Osteoblast (primary cell): ENCODE measurements around the gene CALR3. TPM values are rescaled to one million over a fixed set of nuclear protein-coding genes. Genes with fewer than 3 reads are reported as not detected.
"Not testable (repeated sequence)": the region's sequence is repeated elsewhere in the genome, so short reads cannot be mapped to it uniquely, and the experiment has no call there.

Source experiments
- DNase-seq: peaks from one replicate; pipeline ENCODE4 v3.0.0; 2011; ENCODE audit warnings: low spot score, mixed read lengths; ENCODE audit not compliant: insufficient read length; ENCODE audit errors: missing footprints
- H2AFZ ChIP-seq: 2 replicates; pipeline ENCODE4 v1.6.0; 2011; ENCODE audit warnings: mild to moderate bottlenecking, low read length
- H3K27ac ChIP-seq: 2 replicates; pipeline ENCODE4 v1.5.1; 2011; ENCODE audit warnings: mild to moderate bottlenecking, low read depth, low read length, moderate library complexity
- H3K27me3 ChIP-seq: 2 replicates; pipeline ENCODE4 v1.6.0; 2012; ENCODE audit warnings: mild to moderate bottlenecking, control low read depth, inconsistent platforms, low read length, moderate library complexity; ENCODE audit not compliant: insufficient read depth
- H3K36me3 ChIP-seq: 2 replicates; pipeline ENCODE4 v1.5.1; 2011; ENCODE audit warnings: mild to moderate bottlenecking, low read length, control low read depth, moderate library complexity; ENCODE audit not compliant: insufficient read depth
- H3K4me1 ChIP-seq: 2 replicates; pipeline ENCODE4 v1.5.1; 2011; ENCODE audit warnings: mild to moderate bottlenecking, low read length, control low read depth, moderate library complexity; ENCODE audit not compliant: insufficient read depth
- H3K4me2 ChIP-seq: 2 replicates; pipeline ENCODE4 v1.6.0; 2011; ENCODE audit warnings: mild to moderate bottlenecking, low read length; ENCODE audit not compliant: insufficient read depth
- H3K4me3 ChIP-seq: fragments of 200-600 bp; sonication (generic); 3 replicates; pipeline ENCODE4 v1.5.1; 2012; ENCODE audit warnings: mild to moderate bottlenecking, low read length, inconsistent platforms; ENCODE audit not compliant: insufficient read depth
- H3K79me2 ChIP-seq: 2 replicates; pipeline ENCODE4 v1.6.0; 2012; ENCODE audit warnings: mild to moderate bottlenecking, low read length, control low read depth, inconsistent platforms; ENCODE audit not compliant: insufficient read depth
- H3K9me3 ChIP-seq: 2 replicates; pipeline ENCODE4 v1.5.1; 2011; ENCODE audit warnings: low read depth, low read length, control low read depth
- H4K20me1 ChIP-seq: 2 replicates; pipeline ENCODE4 v1.6.0; 2012; ENCODE audit warnings: mild to moderate bottlenecking, low read length, control low read depth; ENCODE audit not compliant: insufficient read depth
- total RNA-seq: library from RNA; depleted of rRNA; stranded (reverse); fragments of >200 nt; gene quantifications from 2 replicates; pipeline ENCODE4 v1.2.3, GENCODE V29; 2012
- TF ChIP-seq, protein P1 (sequence below): IDR thresholded peaks from 2 replicates; pipeline ENCODE4 v1.5.1; 2011; ENCODE audit warnings: mild to moderate bottlenecking, low read depth, low read length, moderate library complexity; ENCODE audit errors: extremely low read depth

The CALR3 gene
- total RNA-seq, 1 donor = not detected

DNA sequence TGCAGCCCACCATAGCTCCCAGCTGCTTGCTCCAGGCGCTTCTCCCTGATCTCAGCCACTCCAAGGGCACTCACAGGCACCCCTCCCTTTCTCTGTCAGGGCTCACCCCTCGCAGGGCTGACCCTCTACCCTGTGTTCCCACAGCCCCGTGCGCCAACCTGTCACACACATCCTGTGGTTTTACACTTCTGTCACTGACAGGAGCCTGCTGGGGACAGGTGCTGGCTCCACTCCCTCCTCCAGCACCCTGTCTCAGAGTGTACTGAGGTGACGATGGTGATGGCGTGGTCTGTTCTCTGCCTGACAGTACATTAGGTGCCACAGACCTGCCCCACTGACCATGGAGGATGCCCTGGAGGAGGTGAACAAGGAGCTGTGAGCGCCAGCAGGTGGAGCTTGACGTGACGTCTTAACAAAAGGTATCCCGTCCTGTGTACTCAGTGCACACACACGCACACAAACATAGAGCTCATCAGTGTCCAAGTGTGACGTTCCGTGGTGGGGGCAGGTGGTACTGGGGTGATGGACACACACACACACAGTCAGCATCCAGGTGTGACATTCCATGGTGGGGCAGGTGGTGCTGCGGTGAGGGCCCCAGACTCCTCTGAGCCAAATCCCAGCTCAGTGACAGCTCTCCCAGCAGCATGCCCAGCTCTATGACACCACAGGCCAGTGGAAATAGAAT is 21.1 kb upstream of the CALR3 start:
- Histone ChIP-seq H3K79me2 (no peaks in the 10 kb centered on the region), H3K9me3 (no peaks in the 10 kb centered on the region), H2AFZ (no peak overlapping the region), H3K4me3 (no peak overlapping the region), H4K20me1 (peaks cover 4% of the 10 kb centered on the region), H3K4me2 (no peak overlapping the region), H3K36me3 (peaks cover 56% of the 10 kb centered on the region), H3K27me3 (no peaks in the 10 kb centered on the region), H3K27ac (no peak overlapping the region), H3K4me1 (no peaks in the 10 kb centered on the region)
- peak; percentile 68 for DNase-seq
- TF ChIP-seq, protein P1, sequence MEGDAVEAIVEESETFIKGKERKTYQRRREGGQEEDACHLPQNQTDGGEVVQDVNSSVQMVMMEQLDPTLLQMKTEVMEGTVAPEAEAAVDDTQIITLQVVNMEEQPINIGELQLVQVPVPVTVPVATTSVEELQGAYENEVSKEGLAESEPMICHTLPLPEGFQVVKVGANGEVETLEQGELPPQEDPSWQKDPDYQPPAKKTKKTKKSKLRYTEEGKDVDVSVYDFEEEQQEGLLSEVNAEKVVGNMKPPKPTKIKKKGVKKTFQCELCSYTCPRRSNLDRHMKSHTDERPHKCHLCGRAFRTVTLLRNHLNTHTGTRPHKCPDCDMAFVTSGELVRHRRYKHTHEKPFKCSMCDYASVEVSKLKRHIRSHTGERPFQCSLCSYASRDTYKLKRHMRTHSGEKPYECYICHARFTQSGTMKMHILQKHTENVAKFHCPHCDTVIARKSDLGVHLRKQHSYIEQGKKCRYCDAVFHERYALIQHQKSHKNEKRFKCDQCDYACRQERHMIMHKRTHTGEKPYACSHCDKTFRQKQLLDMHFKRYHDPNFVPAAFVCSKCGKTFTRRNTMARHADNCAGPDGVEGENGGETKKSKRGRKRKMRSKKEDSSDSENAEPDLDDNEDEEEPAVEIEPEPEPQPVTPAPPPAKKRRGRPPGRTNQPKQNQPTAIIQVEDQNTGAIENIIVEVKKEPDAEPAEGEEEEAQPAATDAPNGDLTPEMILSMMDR = no peak

DNA sequence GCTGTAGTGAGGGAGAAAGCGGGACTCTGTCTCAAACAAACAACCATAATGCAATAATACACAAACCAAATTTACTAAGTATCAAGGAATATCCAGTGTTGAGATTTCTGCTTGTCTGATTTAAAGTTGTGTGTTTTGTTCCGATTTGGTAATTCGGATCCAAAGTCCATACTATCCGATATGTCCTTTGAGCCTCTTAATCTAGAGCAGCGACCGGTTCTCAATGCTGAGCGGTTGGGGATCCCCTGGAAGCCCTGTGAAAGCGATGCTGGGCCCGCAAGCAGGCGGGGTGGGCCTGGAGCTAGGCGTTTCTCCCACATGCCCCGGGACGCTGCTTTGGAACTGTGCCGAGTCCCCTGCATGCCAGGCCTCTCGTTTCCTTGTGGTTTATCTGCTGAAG is 20.4 kb upstream of the CALR3 start:
- peaks cover 59% of the 10 kb centered on the region for H3K36me3 ChIP-seq

DNA sequence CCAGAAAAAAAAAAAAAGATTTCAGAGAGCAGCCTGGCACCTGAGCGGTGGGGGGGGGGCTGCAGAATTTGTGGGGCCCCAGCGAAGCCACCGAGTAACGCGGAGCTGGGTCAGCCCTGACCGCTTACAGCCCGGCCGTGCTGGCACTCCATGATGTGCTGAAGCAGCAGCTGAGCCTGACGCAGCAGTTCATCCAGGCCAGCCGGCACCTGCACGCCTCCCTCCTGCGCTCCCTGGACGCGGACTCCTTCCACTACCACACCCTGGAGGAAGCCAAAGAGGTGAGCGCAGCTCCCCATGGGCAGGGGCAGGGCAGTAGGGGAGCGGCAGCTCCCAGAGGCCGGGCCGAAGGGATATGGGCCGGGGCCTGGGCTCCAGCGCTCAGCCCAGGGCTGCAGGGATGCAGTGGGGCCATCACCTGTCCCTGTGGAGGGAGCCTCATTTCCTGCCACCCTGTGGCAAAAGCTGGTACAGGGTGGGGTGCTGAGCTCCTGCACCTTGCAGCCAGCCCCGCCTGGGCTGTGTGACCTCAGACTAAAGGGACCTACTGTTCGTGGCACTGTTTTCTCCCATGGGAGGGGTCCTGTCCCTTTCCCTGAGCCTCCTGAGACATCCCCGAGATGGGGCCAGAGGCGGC is 18.5 kb upstream of the CALR3 start:
- Histone ChIP-seq H3K27ac (no peak overlapping the region), H3K36me3 (peaks cover 47% of the 10 kb centered on the region)
- TF ChIP-seq, protein P1 = no peak

More for the DNA sequence above, 20.4 kb upstream of the CALR3 start:
- no peak overlapping the region for H3K27ac ChIP-seq
- H3K4me2 ChIP-seq = no peak overlapping the region
- TF ChIP-seq, protein P1 = no peak
- no peaks in the 10 kb centered on the region for H3K79me2 ChIP-seq
- H3K27me3 ChIP-seq = no peaks in the 10 kb centered on the region
- H3K4me3 ChIP-seq = no peak overlapping the region
- H3K9me3 ChIP-seq = no peaks in the 10 kb centered on the region
- H3K4me1 ChIP-seq = no peaks in the 10 kb centered on the region
- peak; percentile 85 for DNase-seq
- peaks cover 4% of the 10 kb centered on the region for H4K20me1 ChIP-seq
- no peak overlapping the region for H2AFZ ChIP-seq

DNA sequence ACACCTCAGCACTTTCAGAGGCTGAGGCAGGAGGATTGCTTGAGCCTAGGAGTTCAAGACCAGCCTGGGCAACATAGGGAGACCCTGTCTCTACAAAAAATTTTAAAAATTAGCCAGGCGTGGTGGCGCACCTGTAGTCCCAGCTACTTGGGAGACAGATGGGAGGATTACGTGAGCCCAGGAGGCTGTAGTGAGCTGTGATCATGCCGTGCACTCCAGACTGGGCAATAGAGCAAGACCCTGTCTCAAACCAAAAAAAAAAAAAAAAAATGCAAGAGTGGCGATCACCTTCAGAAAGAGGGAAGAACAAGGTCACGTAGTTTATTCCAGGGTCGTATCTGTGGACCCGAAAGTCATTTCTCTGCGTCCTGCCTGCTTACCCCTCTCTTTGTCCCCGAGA is 16.6 kb upstream of the CALR3 start:
- not testable (repeated sequence) for H3K9me3 ChIP-seq, H2AFZ ChIP-seq, H4K20me1 ChIP-seq, H3K4me1 ChIP-seq, H3K4me3 ChIP-seq, H3K27ac ChIP-seq, H3K4me2 ChIP-seq, H3K79me2 ChIP-seq, DNase-seq, H3K27me3 ChIP-seq
- H3K36me3 ChIP-seq = peaks cover 29% of the 10 kb centered on the region

More for the DNA sequence above, 18.5 kb upstream of the CALR3 start:
- Histone ChIP-seq H3K4me3 (no peak overlapping the region), H4K20me1 (peaks cover 4% of the 10 kb centered on the region), H3K79me2 (no peaks in the 10 kb centered on the region), H2AFZ (no peak overlapping the region), H3K4me1 (no peaks in the 10 kb centered on the region), H3K27me3 (no peaks in the 10 kb centered on the region), H3K9me3 (no peaks in the 10 kb centered on the region), H3K4me2 (no peak overlapping the region)
- DNase-seq = peak; percentile 55
